HG02970 (cell line): ENCODE measurements around the gene DACT3.

Source experiments
- ATAC-seq: cut with Tn5 transposase; IDR thresholded peaks from one replicate; pipeline ENCODE4 v1.9.1; 2021; ENCODE audit warnings: mild to moderate bottlenecking, moderate library complexity, moderate number of reproducible peaks; ENCODE audit not compliant: unreplicated experiment, low FRiP score

The DACT3 gene

DNA sequence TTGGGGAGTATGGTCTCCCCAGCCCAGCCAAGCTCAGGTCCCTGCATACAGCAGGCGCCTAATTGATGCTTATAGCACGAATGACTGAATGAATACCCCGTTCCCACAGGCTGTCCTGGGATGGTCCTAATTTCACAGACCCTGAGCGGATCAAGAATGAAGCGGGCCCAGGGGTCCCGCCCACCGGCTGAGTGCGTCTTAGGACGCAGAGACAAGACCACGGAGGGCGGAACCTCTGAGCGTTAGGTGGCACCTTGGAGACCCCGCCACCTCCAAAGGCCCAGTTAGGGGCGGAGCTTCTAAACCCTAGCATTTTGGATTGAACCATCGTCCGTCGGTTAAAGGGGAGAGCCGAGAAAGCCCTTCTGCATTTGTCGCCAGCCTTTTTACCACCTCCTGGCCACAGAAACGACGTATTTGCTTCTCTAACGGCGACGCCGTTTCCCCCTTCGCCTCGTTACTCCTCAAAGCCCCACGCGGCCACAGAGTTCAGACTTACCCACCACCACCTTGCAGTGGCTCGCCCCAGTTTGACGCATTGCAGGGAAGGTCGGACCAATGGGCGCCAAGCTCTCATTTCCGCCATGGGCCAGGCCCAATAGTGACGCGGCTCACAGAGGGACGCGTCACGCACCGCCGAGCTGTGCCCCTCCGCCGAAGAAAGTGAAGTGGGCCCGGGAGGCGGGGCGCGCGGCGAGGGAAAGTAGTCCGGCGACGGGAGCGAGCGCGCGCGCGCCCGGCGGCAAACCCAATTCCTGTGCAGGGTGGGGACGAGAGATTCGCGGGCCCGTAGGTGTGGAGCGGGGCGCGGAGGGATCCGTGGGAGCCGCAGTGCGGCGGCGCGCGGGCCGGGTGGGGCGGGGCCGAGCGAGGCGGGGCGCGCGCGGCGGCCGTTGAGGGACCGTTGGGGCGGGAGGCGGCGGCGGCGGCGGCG, 60.3 kb downstream of the DACT3 start:
- ATAC-seq = peak; percentile 83

DNA sequence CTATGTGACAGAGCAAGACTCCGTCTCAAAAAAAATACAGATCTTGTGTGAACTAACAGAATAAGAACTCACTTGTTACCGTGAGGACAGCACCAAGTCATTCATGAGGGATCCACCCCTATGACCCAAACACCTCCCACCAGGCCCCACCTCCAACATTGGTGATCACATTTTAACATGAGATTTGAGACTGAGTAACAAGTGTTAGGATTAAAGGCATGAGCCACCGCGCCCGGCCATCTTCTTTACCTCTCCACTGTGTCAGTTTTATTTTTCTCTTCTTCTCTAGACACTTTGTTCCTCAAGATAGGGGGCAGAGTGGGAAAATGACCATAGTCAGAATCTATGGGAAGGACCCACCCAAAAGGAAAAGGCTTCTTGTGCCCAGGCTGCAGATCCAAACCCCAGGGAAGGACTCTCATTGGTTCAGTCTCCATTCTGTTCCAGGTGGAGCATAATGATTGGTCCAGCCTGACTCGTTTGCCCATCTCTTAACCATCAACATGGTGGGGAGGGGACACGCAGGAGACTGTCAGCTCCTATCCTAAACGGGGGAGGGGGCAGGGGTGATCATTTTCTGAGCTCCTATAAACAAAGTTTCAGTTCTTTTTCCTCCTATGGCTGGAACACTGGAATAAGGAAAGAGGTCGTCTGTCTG, 61.1 kb downstream of the DACT3 start:
- no peak for ATAC-seq

GRCh38 chr19:46598372-46598917, 62.5 kb downstream of the DACT3 start:
- ATAC-seq = no peak
